Stimulated activated CD4-positive, alpha-beta T cell treated with anti-CD3 and anti-CD28 coated beads, Interleukin-4, amount 100 ng/mL, for 24 hours (primary cell): ENCODE data around the gene HIVEP3.
A peak's percentile ranks its signal among the peaks of the same experiment; 100 is the strongest.

Experiments used
- DNase-seq: peaks from one replicate; pipeline ENCODE4 v3.0.0-alpha.2; 2020

HIVEP3 gene

GRCh38 chr1:41891199-41891896 lies 27.4 kb downstream of the HIVEP3 start:
- DNase-seq: peak; percentile 62

GRCh38 chr1:41890825-41891198 lies 27.9 kb downstream of the HIVEP3 start:
- no peak for DNase-seq

DNA sequence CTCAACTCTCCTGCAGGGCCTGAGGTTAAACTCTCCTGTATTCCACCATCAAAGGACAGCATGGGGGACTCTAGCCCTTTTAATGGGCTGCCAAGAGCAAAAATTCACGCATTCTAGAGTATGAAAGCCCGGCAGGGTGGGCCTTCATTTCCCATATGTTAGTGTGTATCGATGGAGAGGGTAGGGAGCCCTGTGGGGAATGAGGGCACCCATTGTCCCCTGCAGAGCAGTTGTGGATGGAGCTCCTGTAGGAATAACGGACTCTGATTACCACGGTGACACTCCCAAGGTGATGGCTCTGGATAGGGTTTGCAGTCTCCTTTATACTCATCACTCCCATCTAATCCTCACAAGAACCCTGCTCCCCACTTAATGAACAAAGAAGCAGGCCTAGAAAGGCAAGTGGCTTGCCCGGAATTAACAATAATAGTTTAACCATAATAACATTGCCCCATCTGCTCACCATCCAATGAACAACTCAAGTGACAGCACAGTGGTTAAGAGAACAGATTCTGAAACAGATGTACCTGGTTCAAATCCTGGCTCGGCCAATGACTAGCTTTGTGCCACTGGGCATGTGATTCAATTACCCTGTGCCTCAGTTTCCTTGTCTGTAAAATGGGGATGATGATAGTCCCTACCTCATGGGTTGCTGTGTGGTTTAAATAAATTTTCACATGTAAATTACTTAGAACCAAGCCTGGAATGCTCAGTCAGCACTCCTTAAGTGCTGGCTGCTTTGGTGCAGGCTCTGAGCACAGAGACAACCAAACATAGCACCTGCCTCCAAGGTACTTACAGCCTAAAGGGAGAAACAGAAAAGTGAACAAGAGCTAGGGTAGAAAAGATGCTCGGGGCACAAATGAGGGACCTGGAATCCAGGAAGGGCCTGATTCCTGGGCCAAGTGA lies 29.0 kb downstream of the HIVEP3 start:
- DNase-seq: no peak

DNA sequence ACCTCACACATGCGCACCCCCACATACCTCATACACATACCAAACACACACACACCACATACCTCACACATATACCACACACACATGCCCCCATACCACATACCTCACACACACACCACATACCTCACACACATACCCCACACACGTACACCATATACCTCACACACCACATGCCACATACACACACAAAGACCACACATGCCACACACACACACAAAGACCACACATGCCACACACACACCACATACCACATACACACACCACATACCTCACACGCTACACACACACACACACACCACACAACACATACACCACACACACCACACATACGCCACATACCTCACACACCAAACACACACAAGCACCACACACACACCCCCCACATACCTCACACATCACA lies 30.0 kb downstream of the HIVEP3 start:
- no peak for DNase-seq

- DNase-seq: no peak
Observed at GRCh38 chr1:41887365-41887764, 31.4 kb downstream of the HIVEP3 start.

DNA sequence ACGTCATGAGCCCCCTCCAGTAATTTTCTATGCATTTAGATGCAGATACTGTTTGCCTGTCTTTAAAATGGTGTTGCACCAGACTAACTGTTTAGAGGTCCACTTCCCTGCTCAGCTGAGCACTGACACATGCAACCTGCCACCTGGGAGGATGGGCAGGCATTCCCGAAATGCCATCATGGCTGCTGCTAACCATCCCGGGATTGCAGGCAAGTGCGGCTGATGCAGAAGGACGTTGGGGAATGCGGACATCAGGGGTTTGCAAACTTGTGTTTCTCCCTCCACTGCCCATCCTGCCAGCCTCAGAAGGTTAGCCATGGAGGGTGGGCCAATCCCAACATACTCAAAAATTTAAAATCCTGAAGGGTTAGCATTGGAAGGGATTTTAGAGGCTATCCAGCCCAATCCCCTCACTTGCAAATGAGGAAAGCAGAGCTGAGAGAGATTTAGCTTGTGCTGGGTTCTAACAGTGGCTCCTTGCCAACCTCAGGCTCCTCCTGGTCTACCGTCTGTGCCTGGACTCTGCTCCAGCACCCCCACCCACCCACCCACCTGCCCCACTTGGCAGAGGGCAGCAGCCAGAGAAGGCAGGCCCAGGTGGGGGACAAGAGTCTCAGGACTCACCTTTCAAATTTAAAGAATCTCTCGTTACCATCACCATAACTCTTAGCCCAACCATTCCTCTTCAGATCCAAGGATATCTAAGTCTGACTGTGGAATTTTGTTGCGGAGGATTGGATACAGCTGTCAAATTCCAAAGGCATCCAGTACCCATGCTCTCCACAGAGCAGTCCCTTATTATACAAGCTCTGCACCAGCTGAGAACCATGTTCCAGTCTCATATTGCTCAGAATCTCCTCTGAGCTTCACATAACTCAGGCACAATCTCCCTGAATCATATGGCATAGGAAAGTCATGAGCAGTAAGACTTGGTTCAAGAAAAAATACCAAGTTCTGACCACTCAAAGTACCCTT lies 34.2 kb downstream of the HIVEP3 start:
- no peak for DNase-seq

DNA sequence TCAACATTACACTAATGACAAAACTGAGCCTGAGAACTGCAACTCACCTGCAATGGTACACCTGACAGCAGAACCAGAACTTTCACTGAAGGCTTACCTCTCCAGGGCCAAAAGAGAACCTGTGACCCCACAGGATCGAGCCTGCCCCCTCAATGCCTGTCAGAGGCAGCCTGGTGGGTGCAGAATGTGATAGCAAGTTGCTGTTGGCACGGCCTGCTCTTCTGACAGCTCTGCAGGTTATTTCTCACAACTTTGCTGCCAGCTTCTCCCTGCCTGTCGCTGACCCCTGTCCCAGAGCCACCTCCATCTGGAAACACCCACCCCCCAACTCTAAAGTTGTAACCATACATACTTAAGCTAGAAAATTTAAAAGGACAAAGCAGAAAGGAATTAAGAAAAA lies 35.2 kb downstream of the HIVEP3 start:
- DNase-seq: no peak

- no peak for DNase-seq
Observed at GRCh38 chr1:41882486-41882885, 36.2 kb downstream of the HIVEP3 start.

- DNase-seq: no peak
Observed at GRCh38 chr1:41882068-41882477, 36.6 kb downstream of the HIVEP3 start.

DNA sequence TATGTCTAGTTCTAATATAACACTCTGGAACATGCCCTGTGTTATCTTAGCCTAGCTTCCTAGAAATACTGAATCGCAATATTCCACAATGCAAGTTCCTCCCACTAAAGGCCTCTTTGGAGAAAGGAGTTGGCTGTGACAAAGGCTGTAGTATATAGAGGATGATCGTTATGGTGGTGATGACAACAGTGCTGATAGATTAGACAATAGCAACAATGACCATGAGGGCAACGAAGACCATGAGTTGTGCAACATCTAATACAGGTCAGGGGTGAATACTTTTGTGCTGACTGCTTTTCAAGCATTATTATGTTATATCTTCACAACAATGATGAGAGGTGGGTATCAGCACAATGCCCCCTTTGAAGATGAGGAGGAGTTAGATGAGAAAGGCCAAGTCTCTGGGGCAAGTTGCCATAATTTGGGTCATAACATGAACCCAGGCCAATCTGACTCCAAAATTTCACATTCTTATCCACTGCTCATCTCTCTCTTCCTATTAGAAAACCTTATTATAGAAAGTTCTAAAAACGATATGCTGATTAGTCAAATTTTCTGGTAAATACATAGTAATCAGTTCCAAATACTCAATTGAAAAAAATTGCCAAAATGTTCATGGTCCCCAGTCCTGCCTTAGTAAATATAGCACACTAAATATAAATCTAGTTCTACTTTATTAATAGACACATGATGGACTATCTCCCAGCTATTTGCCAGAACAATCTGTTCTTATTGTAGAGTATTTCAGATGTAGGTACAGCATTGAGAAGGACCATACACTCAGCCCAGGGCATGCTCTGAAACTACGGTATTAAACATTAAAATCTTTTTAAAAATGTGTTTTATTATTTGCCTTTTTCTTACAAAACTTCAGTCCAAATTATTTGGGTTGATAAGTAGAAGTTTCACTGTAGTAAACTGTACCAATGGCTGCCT lies 37.5 kb downstream of the HIVEP3 start:
- no peak for DNase-seq

GRCh38 chr1:41880261-41880660 lies 38.5 kb downstream of the HIVEP3 start:
- DNase-seq: no peak

GRCh38 chr1:41879617-41880016 lies 39.1 kb downstream of the HIVEP3 start:
- no peak for DNase-seq

DNA sequence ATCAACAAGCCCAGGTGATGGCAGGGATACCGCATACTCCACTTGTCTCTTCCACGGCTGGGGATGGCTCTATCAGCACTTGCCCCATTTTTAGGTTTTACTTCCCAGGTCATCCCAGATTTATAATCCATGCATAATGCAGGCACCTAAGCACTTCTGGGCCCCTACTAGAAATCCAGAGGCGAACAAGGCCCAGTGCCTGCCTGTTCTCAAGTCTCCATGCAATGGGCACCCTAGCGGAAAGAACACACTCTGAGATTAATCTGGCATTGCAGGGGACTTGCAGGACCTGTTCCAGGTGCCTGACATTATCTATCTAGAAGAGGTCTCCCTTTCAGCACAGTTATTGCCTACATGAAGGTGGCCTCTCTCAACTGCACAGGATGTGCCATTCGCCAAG lies 39.8 kb downstream of the HIVEP3 start:
- no peak for DNase-seq

- DNase-seq: no peak
Observed at GRCh38 chr1:41878495-41878894, 40.2 kb downstream of the HIVEP3 start.

GRCh38 chr1:41876576-41877445 lies 41.9 kb downstream of the HIVEP3 start:
- no peak for DNase-seq

GRCh38 chr1:41875487-41875886 lies 43.2 kb downstream of the HIVEP3 start:
- DNase-seq: no peak

DNA sequence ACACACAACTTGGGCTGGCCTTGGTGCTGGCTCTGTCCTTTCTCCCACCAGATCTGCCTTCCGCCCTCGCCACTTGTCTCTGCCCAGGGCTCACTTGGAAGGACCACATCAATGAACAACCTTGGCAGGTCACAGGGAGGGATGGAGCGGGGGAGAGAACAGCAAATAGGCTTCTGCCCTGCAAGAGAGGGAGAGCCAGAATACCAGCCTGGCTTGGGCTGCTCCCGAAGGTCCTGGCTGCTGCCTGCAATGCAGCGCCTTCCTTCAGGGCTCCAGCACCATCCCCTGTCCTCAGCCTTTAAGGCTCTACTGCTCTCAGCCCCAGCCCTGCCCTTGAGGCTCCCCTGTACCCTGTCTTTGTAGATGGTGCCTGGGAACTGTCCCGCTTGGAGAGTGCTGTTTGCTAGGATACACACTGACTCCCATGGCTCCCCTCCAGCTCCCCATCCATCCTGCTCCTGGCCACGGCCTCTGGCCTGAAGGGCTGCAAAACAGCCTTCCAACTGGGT lies 43.8 kb downstream of the HIVEP3 start:
- DNase-seq: no peak

GRCh38 chr1:41874151-41874719 lies 44.5 kb downstream of the HIVEP3 start:
- DNase-seq: no peak

GRCh38 chr1:41872074-41872473 lies 46.6 kb downstream of the HIVEP3 start:
- DNase-seq: no peak

- no peak for DNase-seq
Observed at GRCh38 chr1:41870076-41870562, 48.6 kb downstream of the HIVEP3 start.
